HG03354 (cell line): ENCODE data around the gene CCDC102A.
"Not testable (repeated sequence)": the region's sequence is repeated elsewhere in the genome, so short reads cannot be mapped to it uniquely, and the experiment has no call there.

ENCODE experiments used
- ATAC-seq: cut with Tn5 transposase; IDR thresholded peaks from one replicate; pipeline ENCODE4 v1.9.1; 2021; ENCODE audit warnings: mild to moderate bottlenecking; ENCODE audit not compliant: unreplicated experiment, poor library complexity, severe bottlenecking

Gene CCDC102A

GRCh38 chr16:57567691-57568090, 31.3 kb upstream of the CCDC102A start:
- no peak for ATAC-seq

- ATAC-seq, result no peak
Measured at GRCh38 chr16:57566436-57566835, 30.1 kb upstream of the CCDC102A start.

- ATAC-seq, result no peak
Measured at GRCh38 chr16:57565461-57565860, 29.1 kb upstream of the CCDC102A start.

GRCh38 chr16:57564571-57565270, 28.4 kb upstream of the CCDC102A start:
- ATAC-seq, result no peak

- no peak for ATAC-seq
Measured at GRCh38 chr16:57563761-57564160, 27.4 kb upstream of the CCDC102A start.

GRCh38 chr16:57563487-57563750, 27.0 kb upstream of the CCDC102A start:
- no peak for ATAC-seq

GRCh38 chr16:57562669-57563486, 26.5 kb upstream of the CCDC102A start:
- ATAC-seq, result no peak

- ATAC-seq, result no peak
Measured at GRCh38 chr16:57562066-57562465, 25.7 kb upstream of the CCDC102A start.

GRCh38 chr16:57559072-57559790, 22.9 kb upstream of the CCDC102A start:
- no peak for ATAC-seq

GRCh38 chr16:57556941-57557541, 20.7 kb upstream of the CCDC102A start:
- no peak for ATAC-seq

- no peak for ATAC-seq
Measured at GRCh38 chr16:57555831-57556230, 19.5 kb upstream of the CCDC102A start.

GRCh38 chr16:57551057-57551456, 14.7 kb upstream of the CCDC102A start:
- ATAC-seq, result no peak

GRCh38 chr16:57549730-57550129, 13.4 kb upstream of the CCDC102A start:
- no peak for ATAC-seq

GRCh38 chr16:57548408-57548807, 12.0 kb upstream of the CCDC102A start:
- no peak for ATAC-seq

- ATAC-seq, result not testable (repeated sequence)
Measured at GRCh38 chr16:57547524-57547923, 11.2 kb upstream of the CCDC102A start.

- ATAC-seq, result peak; percentile 84
Measured at GRCh38 chr16:57544124-57544653, 7.8 kb upstream of the CCDC102A start.

- ATAC-seq, result no peak
Measured at GRCh38 chr16:57541754-57542435, 5.5 kb upstream of the CCDC102A start.

- no peak for ATAC-seq
Measured at GRCh38 chr16:57540906-57541753, 4.8 kb upstream of the CCDC102A start.

GRCh38 chr16:57540387-57540786, 4.0 kb upstream of the CCDC102A start:
- no peak for ATAC-seq
